Type B pancreatic cell (in vitro differentiated cells): ENCODE measurements around the gene RHBDL1. TPM values are rescaled to one million over a fixed set of nuclear protein-coding genes. Genes with fewer than 3 reads are reported as not detected.

Experiments used
- DNase-seq: peaks from one replicate; pipeline ENCODE4 v3.0.0; 2021; ENCODE audit warnings: mixed read lengths; ENCODE audit not compliant: unreplicated experiment; ENCODE audit errors: extremely low spot score
- H3K27ac Mint-ChIP-seq: 2 replicates; pipeline ENCODE4 v1.8.0; 2021; ENCODE audit warnings: mild to moderate bottlenecking, mixed read lengths
- H3K27me3 Mint-ChIP-seq: 2 replicates; pipeline ENCODE4 v1.8.0; 2021; ENCODE audit warnings: mixed read lengths
- H3K36me3 Mint-ChIP-seq: 2 replicates; pipeline ENCODE4 v1.8.0; 2021; ENCODE audit warnings: mixed read lengths
- H3K4me1 Mint-ChIP-seq: one replicate; pipeline ENCODE4 v1.8.0; 2021; ENCODE audit warnings: mixed read lengths; ENCODE audit not compliant: unreplicated experiment
- H3K4me3 Mint-ChIP-seq: 2 replicates; pipeline ENCODE4 v1.8.0; 2021; ENCODE audit warnings: mild to moderate bottlenecking, mixed read lengths
- H3K9me3 Mint-ChIP-seq: 2 replicates; pipeline ENCODE4 v1.8.0; 2021; ENCODE audit warnings: mixed read lengths
- total RNA-seq: library from RNA; stranded (reverse); gene quantifications from 2 replicates; pipeline ENCODE4 v1.2.1, GENCODE V29; 2021; ENCODE audit warnings: low replicate concordance
- TF ChIP-seq, protein P1 (sequence below): fragments of 200-600 bp; sonication (generic); conservative IDR thresholded peaks from 2 replicates; pipeline ENCODE4 v1.5.0; 2021; ENCODE audit warnings: antibody characterized with exemption, mild to moderate bottlenecking

The RHBDL1 gene
- total RNA-seq, 1 donor from 2014 or later, result 2.7 TPM

DNA sequence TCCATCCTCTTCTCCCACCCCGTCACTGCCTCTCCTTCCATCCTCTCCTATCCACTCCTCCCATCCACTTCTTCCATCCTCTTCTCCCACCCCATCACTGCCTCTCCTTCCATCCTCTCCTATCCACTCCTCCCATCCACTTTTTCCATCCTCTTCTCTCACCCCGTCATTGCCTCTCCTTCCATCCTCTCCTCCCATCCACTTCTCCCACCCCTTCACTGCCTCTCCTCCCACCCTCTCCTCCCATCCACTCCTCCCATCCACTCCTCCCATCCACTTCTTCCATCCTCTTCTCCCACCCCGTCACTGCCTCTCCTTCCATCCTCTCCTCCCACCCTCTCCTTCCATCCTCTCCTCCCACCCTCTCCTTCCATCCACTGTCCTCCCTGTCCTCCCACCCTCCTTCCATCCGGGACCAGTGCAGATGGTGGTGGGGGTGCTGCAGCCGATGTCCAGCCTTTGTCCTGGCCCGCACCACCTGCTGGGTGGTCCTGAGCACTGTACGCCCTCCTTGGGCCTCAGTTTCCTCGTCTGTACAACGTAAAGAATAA lies 43.6 kb upstream of the RHBDL1 start:
- no peaks in the 10 kb centered on the region for H3K36me3 Mint-ChIP-seq

DNA sequence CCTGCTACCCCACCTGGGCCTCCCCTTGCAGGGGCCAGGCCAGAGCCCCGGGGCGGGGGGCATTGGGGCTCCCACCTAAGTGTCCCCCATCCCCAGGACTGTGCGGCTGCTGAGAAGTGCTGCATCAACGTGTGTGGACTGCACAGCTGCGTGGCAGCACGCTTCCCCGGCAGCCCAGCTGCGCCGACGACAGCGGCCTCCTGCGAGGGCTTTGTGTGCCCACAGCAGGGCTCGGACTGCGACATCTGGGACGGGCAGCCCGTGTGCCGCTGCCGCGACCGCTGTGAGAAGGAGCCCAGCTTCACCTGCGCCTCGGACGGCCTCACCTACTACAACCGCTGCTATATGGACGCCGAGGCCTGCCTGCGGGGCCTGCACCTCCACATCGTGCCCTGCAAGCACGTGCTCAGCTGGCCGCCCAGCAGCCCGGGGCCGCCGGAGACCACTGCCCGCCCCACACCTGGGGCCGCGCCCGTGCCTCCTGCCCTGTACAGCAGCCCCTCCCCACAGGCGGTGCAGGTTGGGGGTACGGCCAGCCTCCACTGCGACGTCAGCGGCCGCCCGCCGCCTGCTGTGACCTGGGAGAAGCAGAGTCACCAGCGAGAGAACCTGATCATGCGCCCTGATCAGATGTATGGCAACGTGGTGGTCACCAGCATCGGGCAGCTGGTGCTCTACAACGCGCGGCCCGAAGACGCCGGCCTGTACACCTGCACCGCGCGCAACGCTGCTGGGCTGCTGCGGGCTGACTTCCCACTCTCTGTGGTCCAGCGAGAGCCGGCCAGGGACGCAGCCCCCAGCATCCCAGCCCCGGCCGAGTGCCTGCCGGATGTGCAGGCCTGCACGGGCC lies 42.8 kb upstream of the RHBDL1 start:
- TF ChIP-seq, protein P1, sequence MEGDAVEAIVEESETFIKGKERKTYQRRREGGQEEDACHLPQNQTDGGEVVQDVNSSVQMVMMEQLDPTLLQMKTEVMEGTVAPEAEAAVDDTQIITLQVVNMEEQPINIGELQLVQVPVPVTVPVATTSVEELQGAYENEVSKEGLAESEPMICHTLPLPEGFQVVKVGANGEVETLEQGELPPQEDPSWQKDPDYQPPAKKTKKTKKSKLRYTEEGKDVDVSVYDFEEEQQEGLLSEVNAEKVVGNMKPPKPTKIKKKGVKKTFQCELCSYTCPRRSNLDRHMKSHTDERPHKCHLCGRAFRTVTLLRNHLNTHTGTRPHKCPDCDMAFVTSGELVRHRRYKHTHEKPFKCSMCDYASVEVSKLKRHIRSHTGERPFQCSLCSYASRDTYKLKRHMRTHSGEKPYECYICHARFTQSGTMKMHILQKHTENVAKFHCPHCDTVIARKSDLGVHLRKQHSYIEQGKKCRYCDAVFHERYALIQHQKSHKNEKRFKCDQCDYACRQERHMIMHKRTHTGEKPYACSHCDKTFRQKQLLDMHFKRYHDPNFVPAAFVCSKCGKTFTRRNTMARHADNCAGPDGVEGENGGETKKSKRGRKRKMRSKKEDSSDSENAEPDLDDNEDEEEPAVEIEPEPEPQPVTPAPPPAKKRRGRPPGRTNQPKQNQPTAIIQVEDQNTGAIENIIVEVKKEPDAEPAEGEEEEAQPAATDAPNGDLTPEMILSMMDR, result no peak
- Mint-ChIP-seq H3K27me3 (peaks cover 6% of the 10 kb centered on the region), H3K9me3 (no peaks in the 10 kb centered on the region), H3K4me3 (no peak overlapping the region), H3K27ac (no peak overlapping the region), H3K4me1 (peaks cover 10% of the 10 kb centered on the region), H3K36me3 (no peaks in the 10 kb centered on the region)
- DNase-seq, result no peak

More for the DNA sequence above, 43.6 kb upstream of the RHBDL1 start:
- H3K27me3 Mint-ChIP-seq, result peaks cover 6% of the 10 kb centered on the region
- TF ChIP-seq, protein P1, result no peak
- H3K27ac Mint-ChIP-seq, result no peak overlapping the region
- no peak for DNase-seq
- no peaks in the 10 kb centered on the region for H3K9me3 Mint-ChIP-seq
- peak overlapping the region; percentile 28 for H3K4me3 Mint-ChIP-seq
- H3K4me1 Mint-ChIP-seq, result peaks cover 10% of the 10 kb centered on the region

DNA sequence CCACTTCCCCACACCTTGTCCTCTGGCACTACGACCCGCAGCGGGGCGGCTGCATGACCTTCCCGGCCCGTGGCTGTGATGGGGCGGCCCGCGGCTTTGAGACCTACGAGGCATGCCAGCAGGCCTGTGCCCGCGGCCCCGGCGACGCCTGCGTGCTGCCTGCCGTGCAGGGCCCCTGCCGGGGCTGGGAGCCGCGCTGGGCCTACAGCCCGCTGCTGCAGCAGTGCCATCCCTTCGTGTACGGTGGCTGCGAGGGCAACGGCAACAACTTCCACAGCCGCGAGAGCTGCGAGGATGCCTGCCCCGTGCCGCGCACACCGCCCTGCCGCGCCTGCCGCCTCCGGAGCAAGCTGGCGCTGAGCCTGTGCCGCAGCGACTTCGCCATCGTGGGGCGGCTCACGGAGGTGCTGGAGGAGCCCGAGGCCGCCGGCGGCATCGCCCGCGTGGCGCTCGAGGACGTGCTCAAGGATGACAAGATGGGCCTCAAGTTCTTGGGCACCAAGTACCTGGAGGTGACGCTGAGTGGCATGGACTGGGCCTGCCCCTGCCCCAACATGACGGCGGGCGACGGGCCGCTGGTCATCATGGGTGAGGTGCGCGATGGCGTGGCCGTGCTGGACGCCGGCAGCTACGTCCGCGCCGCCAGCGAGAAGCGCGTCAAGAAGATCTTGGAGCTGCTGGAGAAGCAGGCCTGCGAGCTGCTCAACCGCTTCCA lies 42.0 kb upstream of the RHBDL1 start:
- TF ChIP-seq, protein P1, result no peak
- no peak for DNase-seq

DNA sequence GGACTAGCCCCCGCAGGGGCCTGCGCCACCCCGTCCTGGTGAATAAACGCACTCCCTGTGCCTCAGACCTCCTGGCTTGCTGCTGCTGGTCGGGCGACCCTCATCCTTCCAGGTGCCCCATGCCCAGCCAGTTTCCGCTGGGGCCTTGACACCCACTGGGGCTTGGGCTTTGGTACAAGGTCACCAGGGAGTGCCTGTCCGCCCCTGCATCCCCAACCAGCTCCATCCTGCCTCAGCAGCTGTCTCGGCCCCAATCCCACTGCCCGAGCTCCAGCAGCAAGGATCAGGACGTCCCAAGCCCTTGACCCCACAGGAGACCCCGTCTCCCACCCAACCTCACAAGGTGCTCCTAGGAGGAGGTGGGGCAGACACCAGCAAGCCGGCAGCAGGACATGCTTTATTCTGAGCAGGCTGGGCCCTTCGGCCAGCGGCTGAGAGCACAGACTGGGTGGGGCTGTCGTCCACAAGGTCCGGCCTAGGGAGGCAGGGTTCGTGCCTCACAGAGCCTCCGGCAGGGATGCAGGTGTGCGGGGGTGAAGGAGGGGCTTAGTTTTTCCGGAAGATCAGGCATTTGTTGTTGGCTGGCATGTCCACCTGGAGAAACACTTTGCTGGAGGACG lies 41.3 kb upstream of the RHBDL1 start:
- Mint-ChIP-seq H3K36me3 (no peaks in the 10 kb centered on the region), H3K27me3 (peaks cover 6% of the 10 kb centered on the region), H3K9me3 (no peaks in the 10 kb centered on the region), H3K4me1 (peaks cover 8% of the 10 kb centered on the region), H3K4me3 (peak overlapping the region; percentile 79), H3K27ac (no peak overlapping the region)
- no peak for DNase-seq
- TF ChIP-seq, protein P1, result no peak

More for the DNA sequence above, 42.0 kb upstream of the RHBDL1 start:
- no peak overlapping the region for H3K4me3 Mint-ChIP-seq
- peaks cover 6% of the 10 kb centered on the region for H3K27me3 Mint-ChIP-seq
- H3K27ac Mint-ChIP-seq, result no peak overlapping the region
- H3K9me3 Mint-ChIP-seq, result no peaks in the 10 kb centered on the region
- H3K4me1 Mint-ChIP-seq, result peaks cover 10% of the 10 kb centered on the region
- no peaks in the 10 kb centered on the region for H3K36me3 Mint-ChIP-seq

DNA sequence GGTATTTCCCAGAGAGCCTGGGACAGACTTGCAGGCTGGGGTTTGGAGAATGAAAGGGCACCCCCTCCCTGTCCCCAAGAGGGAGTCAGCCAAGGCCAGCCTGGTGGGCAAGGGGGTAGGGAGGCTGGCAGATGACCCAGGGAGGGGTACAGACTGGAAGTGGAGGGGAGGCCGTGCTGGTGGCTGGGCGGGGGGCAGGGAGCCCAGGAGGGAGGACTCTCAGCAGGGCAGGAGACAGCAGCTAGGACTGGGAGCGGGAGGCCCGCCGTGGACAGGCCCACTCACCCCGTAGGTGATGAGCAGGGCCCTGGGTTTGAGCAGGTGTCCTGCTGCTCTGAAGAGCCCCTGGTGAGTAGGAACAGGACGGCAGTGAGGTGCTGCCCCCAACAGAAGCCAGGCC lies 40.5 kb upstream of the RHBDL1 start:
- Mint-ChIP-seq H3K4me3 (peak overlapping the region; percentile 72), H3K27me3 (peaks cover 6% of the 10 kb centered on the region), H3K27ac (no peak overlapping the region), H3K36me3 (no peaks in the 10 kb centered on the region), H3K9me3 (no peaks in the 10 kb centered on the region), H3K4me1 (peaks cover 5% of the 10 kb centered on the region)
- DNase-seq, result no peak
- TF ChIP-seq, protein P1, result no peak
